Kidney (tissue), 14 donors: ENCODE measurements around the gene VKORC1. TPM values are rescaled to one million over a fixed set of nuclear protein-coding genes. Genes with fewer than 3 reads are reported as not detected.

Experiments
- DNase-seq, 5 donors: peaks; one replicate each; pipeline ENCODE4 v3.0.0-alpha.2; 2013 to 2020
- FAIRE-seq: peaks from 2 replicates; lab custom pipeline; 2012; peaks lifted over from hg19 to GRCh38; lab: Jason Lieb, UNC
- H3K27ac ChIP-seq, 2 donors: one replicate each; pipeline ENCODE4 v1.7.0; 2013; ENCODE audit warnings: low read depth in 2 of 2, low read length in 2 of 2, inconsistent platforms in 1 of 2
- H3K27me3 ChIP-seq: one replicate; pipeline ENCODE4 v1.7.1; 2013; ENCODE audit warnings: low read length, inconsistent platforms; ENCODE audit not compliant: control insufficient read depth, insufficient read depth
- H3K36me3 ChIP-seq, 3 donors: one replicate each; pipeline versions ENCODE4 v1.7.0 to v1.7.1; 2013; ENCODE audit warnings: low read length in 3 of 3, control low read depth in 1 of 3, inconsistent platforms in 1 of 3; ENCODE audit not compliant: insufficient read depth in 3 of 3, control insufficient read depth in 2 of 3
- H3K4me1 ChIP-seq, 3 donors: one replicate each; pipeline versions ENCODE4 v1.7.0 to v1.7.1; 2013; ENCODE audit warnings: low read length in 3 of 3, inconsistent platforms in 1 of 3, low read depth in 1 of 3; ENCODE audit not compliant: control insufficient read depth in 2 of 3, insufficient read depth in 2 of 3
- H3K4me3 ChIP-seq, 3 donors: one replicate each; pipeline versions ENCODE4 v1.7.0 to v1.8.1; 2013; ENCODE audit warnings: low read length in 3 of 3, control low read depth in 1 of 3, inconsistent platforms in 1 of 3
- H3K9ac ChIP-seq, 3 donors: one replicate each; pipeline versions ENCODE4 v1.7.0 to v1.7.1; 2013; ENCODE audit warnings: low read length in 3 of 3, control low read depth in 1 of 3, inconsistent platforms in 1 of 3
- H3K9me3 ChIP-seq, 3 donors: one replicate each; pipeline versions ENCODE4 v1.7.0 to v1.7.1; 2013; ENCODE audit warnings: low read length in 3 of 3, control low read depth in 1 of 3, inconsistent platforms in 1 of 3; ENCODE audit not compliant: control insufficient read depth in 2 of 3, insufficient read depth in 1 of 3
- intact Hi-C: fragments of 100-400 bp; cut with DNase I; formaldehyde crosslinking; loops from one replicate; pipeline ENCODE4 v1.11.1; 2022
- polyA plus RNA-seq: library from polyadenylated mRNA; stranded (reverse); fragments of 350-450 nt; fragmentation: Illumina TruSeq; extraction: RNeasy Lipid Tissue Mini Kit (QIAGEN cat#74804); gene quantifications from one replicate; pipeline ENCODE4 v1.2.3, GENCODE V29; 2014; ENCODE audit warnings: low read depth, low replicate concordance; ENCODE audit not compliant: insufficient read depth
- total RNA-seq: library from RNA; stranded (reverse); fragmentation: NEBNext Ultra II Directional; extraction: Animal tissue kit (Norgen Biotek cat#: 25700); gene quantifications from one replicate; pipeline ENCODE4 v1.2.1, GENCODE V29; 2021
- TF ChIP-seq, protein P1 (sequence below): IDR thresholded peaks from 3 replicates; pipeline ENCODE4 v1.5.1; 2012; ENCODE audit warnings: mild to moderate bottlenecking, moderate library complexity, borderline replicate concordance; ENCODE audit not compliant: insufficient read depth; ENCODE audit errors: extremely low read depth
- donor health status: control.
- donor health status: control.
- donor health status: control.
- donor health status: control.
- donor health status: control.
- donor health status: DM: yes; HTN: yes; CAD: no.
- donor health status: Normal renal cell carcinoma (clear cell type).

Gene VKORC1
- total and polyA plus RNA-seq, 2 donors from 2014 or later, result 84.7 to 209 TPM

DNA sequence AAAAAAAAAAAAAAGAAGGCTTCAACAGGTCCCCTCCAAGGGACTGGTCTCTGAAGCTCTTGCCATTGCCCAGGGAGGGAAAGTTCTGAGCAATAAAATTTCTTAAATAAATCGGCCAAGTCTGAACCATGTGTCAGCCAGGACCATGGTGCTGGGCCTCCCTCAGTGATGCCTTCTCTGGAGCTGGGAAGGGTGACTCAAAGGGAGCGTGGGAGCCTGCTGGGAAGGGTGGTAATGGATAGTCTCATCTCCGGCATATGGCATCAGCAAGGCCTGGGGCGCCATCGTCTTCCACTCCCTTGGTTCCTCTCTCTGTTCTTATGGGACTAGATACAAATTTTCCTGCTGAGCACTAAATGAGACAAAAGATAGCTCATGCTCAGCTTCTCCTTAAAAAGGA lies 2.3 kb downstream of the VKORC1 start:
- Histone ChIP-seq H3K9ac (no peak overlapping the region), H3K27me3 (no peaks in the 10 kb centered on the region), H3K4me3 (no peak overlapping the region), H3K27ac (no peak overlapping the region), H3K4me1 (peaks cover 0 to 10% (median 0%) of the 10 kb centered on the region in 3 donors), H3K36me3 (peaks cover 0 to 11% (median 4%) of the 10 kb centered on the region in 3 donors), H3K9me3 (no peaks in the 10 kb centered on the region)
- no peak for DNase-seq
- intact Hi-C loops, result no loop called here
- TF ChIP-seq, protein P1, sequence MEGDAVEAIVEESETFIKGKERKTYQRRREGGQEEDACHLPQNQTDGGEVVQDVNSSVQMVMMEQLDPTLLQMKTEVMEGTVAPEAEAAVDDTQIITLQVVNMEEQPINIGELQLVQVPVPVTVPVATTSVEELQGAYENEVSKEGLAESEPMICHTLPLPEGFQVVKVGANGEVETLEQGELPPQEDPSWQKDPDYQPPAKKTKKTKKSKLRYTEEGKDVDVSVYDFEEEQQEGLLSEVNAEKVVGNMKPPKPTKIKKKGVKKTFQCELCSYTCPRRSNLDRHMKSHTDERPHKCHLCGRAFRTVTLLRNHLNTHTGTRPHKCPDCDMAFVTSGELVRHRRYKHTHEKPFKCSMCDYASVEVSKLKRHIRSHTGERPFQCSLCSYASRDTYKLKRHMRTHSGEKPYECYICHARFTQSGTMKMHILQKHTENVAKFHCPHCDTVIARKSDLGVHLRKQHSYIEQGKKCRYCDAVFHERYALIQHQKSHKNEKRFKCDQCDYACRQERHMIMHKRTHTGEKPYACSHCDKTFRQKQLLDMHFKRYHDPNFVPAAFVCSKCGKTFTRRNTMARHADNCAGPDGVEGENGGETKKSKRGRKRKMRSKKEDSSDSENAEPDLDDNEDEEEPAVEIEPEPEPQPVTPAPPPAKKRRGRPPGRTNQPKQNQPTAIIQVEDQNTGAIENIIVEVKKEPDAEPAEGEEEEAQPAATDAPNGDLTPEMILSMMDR, result no peak
- FAIRE-seq, result no peak

- Histone ChIP-seq H3K4me3 (no peak overlapping the region), H3K36me3 (peaks cover 0 to 11% (median 4%) of the 10 kb centered on the region in 3 donors), H3K4me1 (peaks cover 0 to 7% (median 0%) of the 10 kb centered on the region in 3 donors), H3K27ac (no peak overlapping the region), H3K9ac (no peak overlapping the region), H3K27me3 (no peaks in the 10 kb centered on the region), H3K9me3 (no peaks in the 10 kb centered on the region)
- no peak for FAIRE-seq
- intact Hi-C loops, result no loop called here
- no peak for DNase-seq
- TF ChIP-seq, protein P1, result no peak
Observed at GRCh38 chr16:31090540-31090939, 4.1 kb downstream of the VKORC1 start.

GRCh38 chr16:31089199-31089598 lies 5.4 kb downstream of the VKORC1 start:
- TF ChIP-seq, protein P1, result no peak
- Histone ChIP-seq H3K9ac (no peak overlapping the region), H3K36me3 (peaks cover 0 to 11% (median 4%) of the 10 kb centered on the region in 3 donors), H3K27me3 (no peaks in the 10 kb centered on the region), H3K4me1 (peaks cover 0 to 6% (median 0%) of the 10 kb centered on the region in 3 donors), H3K4me3 (no peak overlapping the region), H3K27ac (no peak overlapping the region), H3K9me3 (no peaks in the 10 kb centered on the region)
- DNase-seq (no peak), FAIRE-seq (no peak)
- intact Hi-C loops, result no loop called here
